GM06990 (cell line): ENCODE results near the gene DOCK9.
A peak's percentile ranks its signal among the peaks of the same experiment; 100 is the strongest.

Source experiments
- DNase-seq: peaks from one replicate; pipeline ENCODE4 v3.0.0-alpha.2; 2011; ENCODE audit not compliant: insufficient read length; ENCODE audit errors: extremely low read depth
- H3K27me3 ChIP-seq: replicated peaks from 2 replicates; pipeline ENCODE4 v1.6.0; 2011; ENCODE audit warnings: low read length; ENCODE audit not compliant: control insufficient read depth, insufficient read depth
- H3K36me3 ChIP-seq: 2 replicates; pipeline ENCODE4 v1.5.1; 2011; ENCODE audit warnings: low read length; ENCODE audit not compliant: control insufficient read depth, insufficient read depth
- H3K4me3 ChIP-seq: replicated peaks from 2 replicates; pipeline ENCODE4 v1.5.1; 2011; ENCODE audit warnings: low read depth, mild to moderate bottlenecking, control low read depth, low read length
- TF ChIP-seq, protein P1 (sequence below): IDR thresholded peaks from 2 replicates; pipeline ENCODE4 v1.5.1; 2011; ENCODE audit warnings: low read length, control low read depth, mild to moderate bottlenecking, inconsistent platforms; ENCODE audit not compliant: insufficient read depth, poor library complexity, severe bottlenecking

DOCK9 gene

DNA sequence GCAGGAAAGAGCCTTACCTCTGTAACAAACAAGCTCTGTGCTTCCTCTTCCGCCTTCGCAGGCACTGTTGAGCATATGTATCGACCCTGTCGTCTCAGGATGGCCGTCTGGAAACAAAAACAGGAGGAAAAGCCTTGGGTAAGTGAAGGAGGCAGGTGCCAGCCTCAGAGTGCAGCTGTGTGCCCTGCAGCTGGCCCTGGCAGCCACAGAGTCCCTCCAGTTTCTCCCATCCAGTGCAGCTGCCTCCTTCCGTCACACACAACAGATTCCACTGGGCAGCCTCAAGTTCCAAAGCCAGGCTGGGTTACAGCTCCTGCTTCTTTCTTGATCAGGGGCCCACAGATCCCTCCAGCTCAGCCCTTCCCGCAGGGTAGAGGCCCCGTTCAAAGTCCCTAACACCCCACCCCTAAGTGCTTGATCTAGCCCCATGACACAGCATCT lies 47.7 kb downstream of the DOCK9 start:
- peak; percentile 28 for DNase-seq
- Histone ChIP-seq H3K27me3 (no peaks in the 10 kb centered on the region), H3K4me3 (no peak overlapping the region; the same call in 1 of the 2 replicates), H3K36me3 (no peaks in the 10 kb centered on the region)
- TF ChIP-seq, protein P1, sequence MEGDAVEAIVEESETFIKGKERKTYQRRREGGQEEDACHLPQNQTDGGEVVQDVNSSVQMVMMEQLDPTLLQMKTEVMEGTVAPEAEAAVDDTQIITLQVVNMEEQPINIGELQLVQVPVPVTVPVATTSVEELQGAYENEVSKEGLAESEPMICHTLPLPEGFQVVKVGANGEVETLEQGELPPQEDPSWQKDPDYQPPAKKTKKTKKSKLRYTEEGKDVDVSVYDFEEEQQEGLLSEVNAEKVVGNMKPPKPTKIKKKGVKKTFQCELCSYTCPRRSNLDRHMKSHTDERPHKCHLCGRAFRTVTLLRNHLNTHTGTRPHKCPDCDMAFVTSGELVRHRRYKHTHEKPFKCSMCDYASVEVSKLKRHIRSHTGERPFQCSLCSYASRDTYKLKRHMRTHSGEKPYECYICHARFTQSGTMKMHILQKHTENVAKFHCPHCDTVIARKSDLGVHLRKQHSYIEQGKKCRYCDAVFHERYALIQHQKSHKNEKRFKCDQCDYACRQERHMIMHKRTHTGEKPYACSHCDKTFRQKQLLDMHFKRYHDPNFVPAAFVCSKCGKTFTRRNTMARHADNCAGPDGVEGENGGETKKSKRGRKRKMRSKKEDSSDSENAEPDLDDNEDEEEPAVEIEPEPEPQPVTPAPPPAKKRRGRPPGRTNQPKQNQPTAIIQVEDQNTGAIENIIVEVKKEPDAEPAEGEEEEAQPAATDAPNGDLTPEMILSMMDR = no peak

DNA sequence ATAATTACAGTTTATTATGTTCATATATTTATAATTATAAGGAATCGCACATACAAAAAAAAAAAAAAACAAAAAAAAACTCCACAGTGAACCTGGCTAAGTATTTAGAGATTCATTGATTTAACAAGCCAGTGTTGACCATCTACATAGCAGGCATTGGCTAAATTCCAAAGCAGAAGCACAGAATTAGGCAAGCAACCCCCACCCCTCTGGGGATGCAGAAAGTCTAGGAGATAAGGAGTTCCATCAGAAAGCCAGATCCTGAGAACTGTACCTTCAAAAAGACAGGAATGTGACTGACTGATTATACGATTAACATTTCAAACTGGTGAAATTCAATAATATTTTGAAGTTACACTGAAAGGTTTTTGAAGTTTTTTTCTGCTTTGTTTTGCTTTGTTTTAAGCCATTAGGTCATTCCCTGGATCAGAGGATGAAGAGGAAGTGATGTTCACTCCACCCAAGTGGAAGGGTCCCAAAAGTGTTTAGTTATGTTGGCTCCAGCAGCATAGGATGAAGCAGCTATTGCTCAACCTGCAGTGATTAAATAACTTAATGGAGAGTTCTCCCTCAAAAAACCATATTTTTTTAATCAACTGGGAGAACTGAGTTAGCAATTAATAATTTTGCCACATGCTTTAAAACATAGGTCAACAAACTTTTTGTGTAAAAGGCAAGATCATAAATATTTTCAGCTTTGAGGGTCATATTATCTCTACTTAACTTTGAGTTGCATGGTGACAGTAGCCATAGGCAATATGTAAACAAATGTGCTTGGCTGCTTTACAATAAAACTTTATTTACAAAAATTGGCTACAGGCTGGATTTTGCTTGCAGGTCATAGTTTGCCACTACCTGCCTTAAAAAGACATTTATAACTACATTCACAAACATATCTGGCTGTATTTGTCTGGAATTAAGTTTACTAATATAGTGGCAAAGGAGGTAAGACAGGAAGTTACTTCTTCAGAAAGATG lies 49.6 kb downstream of the DOCK9 start:
- Histone ChIP-seq H3K36me3 (no peaks in the 10 kb centered on the region), H3K27me3 (no peaks in the 10 kb centered on the region), H3K4me3 (no peak overlapping the region)
- no peak for DNase-seq
- TF ChIP-seq, protein P1 = no peak

DNA sequence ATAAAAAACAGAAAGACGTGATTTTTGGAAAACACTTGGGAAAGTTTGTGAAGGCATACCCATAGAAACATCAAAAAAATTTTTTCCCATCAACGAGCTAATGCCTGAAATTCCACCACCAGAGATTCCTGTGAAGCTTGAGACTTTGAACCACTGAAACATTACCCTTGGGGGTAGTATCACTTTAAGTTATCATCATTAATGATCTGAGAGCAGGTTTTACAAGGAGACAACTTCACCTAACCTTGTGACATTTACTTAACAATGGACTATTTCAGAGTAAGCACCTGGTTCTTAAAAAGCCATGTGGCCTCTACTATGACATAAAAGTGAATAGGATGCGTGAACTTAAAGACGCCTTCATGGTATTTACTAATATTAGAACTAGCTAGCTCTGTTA lies 51.9 kb downstream of the DOCK9 start:
- Histone ChIP-seq H3K27me3 (no peaks in the 10 kb centered on the region), H3K36me3 (no peaks in the 10 kb centered on the region), H3K4me3 (no peak overlapping the region)
- DNase-seq = no peak
- TF ChIP-seq, protein P1 = no peak

DNA sequence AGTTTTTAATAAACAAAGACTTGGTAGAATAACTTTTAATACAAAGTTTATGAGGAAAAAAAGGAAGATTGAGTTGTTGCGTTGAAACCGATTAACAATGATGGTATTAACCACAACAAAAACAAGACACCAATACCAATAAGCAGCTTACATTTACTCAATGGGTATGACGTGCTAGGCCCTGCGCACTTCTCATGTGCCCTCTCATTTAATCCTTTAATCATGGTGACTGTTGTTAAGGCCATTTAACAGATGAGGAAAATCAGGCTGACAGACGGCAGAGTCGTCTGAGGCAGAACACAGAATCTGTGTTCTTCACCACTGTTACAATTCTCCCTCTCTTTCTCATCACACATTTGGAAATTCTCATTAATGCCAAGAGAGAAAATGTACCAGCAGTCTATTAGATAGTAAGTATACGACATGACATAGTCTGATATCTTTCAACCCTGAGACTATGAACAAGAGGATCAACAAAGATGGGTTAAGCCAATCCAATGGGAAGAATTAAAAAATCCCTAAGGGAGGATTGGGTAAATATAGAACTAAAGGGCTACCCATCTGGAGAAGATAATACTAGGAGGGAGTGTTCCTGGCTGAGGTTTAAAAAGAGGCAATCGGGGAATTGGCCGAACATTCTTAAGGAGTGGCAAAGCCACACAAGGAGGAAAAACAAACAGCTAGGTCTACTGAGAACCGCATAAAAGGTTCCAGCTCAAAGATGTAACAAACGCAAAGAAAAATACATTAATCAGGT lies 54.0 kb downstream of the DOCK9 start:
- H3K4me3 ChIP-seq = no peak overlapping the region
- DNase-seq = no peak
- H3K36me3 ChIP-seq = no peaks in the 10 kb centered on the region
- H3K27me3 ChIP-seq = no peaks in the 10 kb centered on the region
- TF ChIP-seq, protein P1 = no peak

DNA sequence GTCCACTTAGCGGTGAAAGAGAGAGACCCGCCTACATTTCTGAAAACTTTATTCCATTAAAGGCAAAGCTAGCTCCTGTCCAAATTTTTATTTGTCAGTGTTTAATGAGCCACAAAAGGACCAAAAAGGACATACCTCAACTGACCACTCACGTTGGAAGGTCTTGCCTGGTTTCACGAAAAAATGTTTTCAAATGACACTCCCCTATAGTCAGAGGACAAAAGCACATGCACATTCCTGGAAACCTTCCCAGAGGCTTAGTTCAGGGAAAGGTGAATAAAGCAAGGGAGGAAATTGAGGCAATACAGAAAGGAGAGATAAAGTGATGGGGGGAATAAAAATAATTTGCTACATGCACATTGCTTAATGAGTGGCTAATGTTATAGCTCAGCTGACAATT lies 55.6 kb downstream of the DOCK9 start:
- TF ChIP-seq, protein P1 = no peak
- H3K27me3 ChIP-seq = no peaks in the 10 kb centered on the region
- no peak for DNase-seq
- no peaks in the 10 kb centered on the region for H3K36me3 ChIP-seq
- H3K4me3 ChIP-seq = no peak overlapping the region
